ENCODE results near the gene GRK6. TPM values are rescaled to one million over a fixed set of nuclear protein-coding genes. Genes with fewer than 3 reads are reported as not detected.

Gene GRK6
- 28.7 TPM for total RNA-seq

DNA sequence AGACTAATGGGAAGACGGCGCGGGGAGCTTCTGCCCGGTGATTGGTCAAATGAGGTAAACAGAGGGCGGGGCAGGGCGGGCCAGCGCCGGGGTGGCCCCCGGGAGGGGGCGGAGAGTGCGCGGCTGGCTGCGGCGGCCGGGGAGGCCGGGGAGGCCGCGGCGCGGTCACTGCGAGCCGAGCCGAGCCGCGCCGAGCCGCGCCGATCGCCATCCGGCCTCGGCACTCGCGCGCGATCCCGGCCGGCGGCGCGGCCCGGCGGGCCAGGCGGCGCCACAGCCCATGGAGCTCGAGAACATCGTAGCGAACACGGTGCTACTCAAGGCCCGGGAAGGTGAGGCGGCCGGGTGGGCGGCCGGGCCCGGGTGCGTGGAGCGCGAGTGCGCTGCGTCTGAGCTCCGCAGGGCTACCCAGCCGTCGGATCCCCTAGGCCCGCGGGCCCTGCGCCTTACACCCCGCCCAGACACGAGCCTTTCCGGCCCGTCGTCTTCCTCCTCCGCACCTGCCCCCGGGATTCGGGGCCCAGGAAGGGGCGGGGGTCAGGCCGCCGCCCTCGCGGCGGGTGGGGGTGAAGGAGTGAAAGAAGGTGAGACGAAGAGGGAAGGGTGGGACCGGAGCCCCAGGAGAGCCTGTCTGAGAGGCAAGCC lies at the start of gene GRK6:
GRK6 (plus strand) TSS at position 111 of the 645 bp plus-strand sequence; CDS start at position 281, 170 bp downstream.
- Histone ChIP-seq H3K27me3 (no peaks in the 10 kb centered on the region), H3K27ac (peak within 1 kb of the TSS; percentile 93), H3K4me1 (peaks cover 55% of the 10 kb centered on the region), H3K36me3 (no peaks in the 10 kb centered on the region), H3K9me3 (no peaks in the 10 kb centered on the region), H3K4me3 (peak within 1 kb of the TSS; percentile 89 to 95)
- no peak for TF ChIP-seq POLR2AphosphoS5 (IDR thresholded peaks at IDR 0.05; ENCODE audit: insufficient read depth in 1 of 2, low read depth in 1 of 2)
- TF ChIP-seq POLR2A (IDR thresholded peaks at IDR 0.05): peak in 1 of 2 donors; percentile 69
- TF ChIP-seq CTCF (IDR thresholded peaks at IDR 0.05): no peak
- intact Hi-C loops (cut with DNase I): no loop called here
- DNase-seq (ENCODE audit: extremely low spot score in 2 of 2): no peak

DNA sequence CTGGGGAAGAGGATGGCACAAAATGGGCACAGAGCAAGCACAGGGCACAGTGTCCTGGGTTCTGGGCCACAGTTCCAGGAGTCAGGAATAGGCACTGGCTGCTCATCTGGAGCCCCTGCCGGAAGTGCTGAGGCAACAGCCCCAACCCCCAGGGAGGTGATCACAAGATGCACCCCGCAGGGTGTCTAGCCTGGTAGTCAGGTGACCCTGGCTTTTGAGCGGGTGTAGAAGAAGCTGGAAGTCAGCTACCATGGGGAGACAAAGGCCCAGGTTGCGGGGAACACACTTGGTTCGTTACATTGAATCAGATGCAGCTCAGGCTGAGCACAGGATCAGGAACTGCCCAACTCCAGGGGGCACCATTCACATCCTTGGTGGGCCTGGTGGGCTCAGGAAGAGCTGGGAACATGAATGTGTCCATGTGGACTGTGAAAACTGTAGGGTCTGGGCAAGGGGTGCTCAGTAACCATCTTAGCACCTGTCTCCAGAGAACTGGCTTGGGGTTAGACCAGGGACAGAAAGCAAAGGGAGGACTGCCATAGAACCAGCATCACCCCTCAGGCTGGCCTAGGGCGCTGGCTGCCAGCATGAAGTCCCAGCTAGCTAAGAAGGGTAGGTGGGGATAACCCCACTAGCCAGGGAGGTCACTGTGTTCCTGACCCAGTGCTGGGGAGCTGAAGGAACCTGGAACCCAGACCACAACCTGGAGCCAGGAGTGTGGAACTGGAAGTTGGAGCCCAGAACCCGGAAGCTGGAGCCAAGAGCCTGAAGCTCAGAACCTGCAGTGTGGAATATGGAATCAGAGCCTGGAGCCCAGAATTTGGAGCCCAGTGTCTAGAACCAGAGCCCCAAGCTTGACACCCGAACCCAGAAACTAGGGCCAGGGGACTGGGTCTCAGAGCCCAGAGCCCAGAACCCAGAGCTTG lies 48.4 kb upstream of the GRK6 start:
- no peak for TF ChIP-seq POLR2A (IDR thresholded peaks at IDR 0.05)
- no peak for TF ChIP-seq POLR2AphosphoS5 (IDR thresholded peaks at IDR 0.05; ENCODE audit: insufficient read depth in 1 of 2, low read depth in 1 of 2)
- no peak for TF ChIP-seq CTCF (IDR thresholded peaks at IDR 0.05)
- H3K27ac ChIP-seq: no peak overlapping the region
- H3K36me3 ChIP-seq: no peaks in the 10 kb centered on the region

DNA sequence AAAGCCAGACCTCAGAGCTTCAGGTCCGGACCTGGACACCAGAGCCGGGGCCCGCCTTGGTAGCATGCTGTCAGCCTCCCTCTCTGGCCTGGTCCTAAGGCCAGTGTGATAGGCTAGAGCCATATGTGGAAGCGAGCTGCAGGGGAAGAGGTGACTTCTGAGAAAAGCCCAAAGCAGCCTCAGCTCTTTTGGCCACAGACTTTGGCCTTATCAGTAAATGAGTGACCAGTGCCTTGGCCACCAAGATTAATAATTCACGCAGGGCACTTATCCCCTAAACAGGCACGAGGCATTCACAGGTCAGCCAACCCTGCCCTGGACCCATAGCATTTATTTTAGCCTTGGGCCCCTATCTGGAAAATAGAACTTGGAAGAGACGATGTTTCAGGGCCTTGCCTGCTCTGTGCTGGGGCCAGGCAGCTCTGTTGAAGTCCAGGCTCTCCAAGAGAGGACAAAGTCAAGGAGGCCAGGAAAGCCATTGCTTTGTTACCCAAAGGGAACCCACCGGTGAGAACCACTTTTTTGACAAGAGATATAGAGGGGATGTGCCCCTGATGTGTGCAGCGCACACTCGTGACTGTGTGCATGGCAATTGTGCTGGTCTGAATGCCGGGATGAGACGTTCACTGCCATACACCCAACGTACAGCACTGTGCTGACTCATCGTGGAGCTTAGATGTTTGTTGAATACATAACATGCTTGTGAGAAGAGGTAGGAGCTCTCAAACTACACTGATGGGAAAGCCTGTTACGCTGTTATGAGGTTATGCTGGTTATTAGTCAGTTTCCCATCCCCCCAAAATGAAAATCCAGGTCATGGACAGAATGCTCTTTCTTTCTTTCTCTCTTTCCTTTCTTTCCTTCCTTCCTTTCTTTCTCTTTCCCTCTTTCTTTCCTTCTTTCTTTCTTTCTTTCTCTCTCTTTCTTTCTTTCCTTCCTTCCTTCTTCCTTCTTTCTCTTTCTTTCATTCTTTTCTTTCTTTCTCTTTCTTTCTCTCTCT lies 47.3 kb upstream of the GRK6 start:
- no peak overlapping the region for H3K4me3 ChIP-seq
- no peak overlapping the region for H3K27ac ChIP-seq
- DNase-seq (ENCODE audit: extremely low spot score in 2 of 2): no peak
- peaks cover 8% of the 10 kb centered on the region for H3K4me1 ChIP-seq
- intact Hi-C loops (cut with DNase I): no loop called here
- no peaks in the 10 kb centered on the region for H3K27me3 ChIP-seq
- H3K9me3 ChIP-seq: no peaks in the 10 kb centered on the region
- no peaks in the 10 kb centered on the region for H3K36me3 ChIP-seq
- TF ChIP-seq CTCF (IDR thresholded peaks at IDR 0.05): no peak
- no peak for TF ChIP-seq POLR2A (IDR thresholded peaks at IDR 0.05)
- no peak for TF ChIP-seq POLR2AphosphoS5 (IDR thresholded peaks at IDR 0.05; ENCODE audit: insufficient read depth in 1 of 2, low read depth in 1 of 2)

More for the DNA sequence above, 48.4 kb upstream of the GRK6 start:
- peaks cover 16% of the 10 kb centered on the region for H3K4me1 ChIP-seq
- intact Hi-C loops (cut with DNase I): no loop called here
- no peak for DNase-seq (ENCODE audit: extremely low spot score in 2 of 2)
- no peaks in the 10 kb centered on the region for H3K27me3 ChIP-seq
- no peaks in the 10 kb centered on the region for H3K9me3 ChIP-seq
- no peak overlapping the region for H3K4me3 ChIP-seq

GRCh38 chr5:177380805-177381126 lies 45.7 kb upstream of the GRK6 start:
- Histone ChIP-seq H3K9me3 (no peaks in the 10 kb centered on the region), H3K27me3 (no peaks in the 10 kb centered on the region), H3K27ac (no peak overlapping the region), H3K4me3 (no peak overlapping the region), H3K36me3 (no peaks in the 10 kb centered on the region), H3K4me1 (peaks cover 10% of the 10 kb centered on the region)
- no peak for TF ChIP-seq CTCF (IDR thresholded peaks at IDR 0.05)
- no peak for TF ChIP-seq POLR2A (IDR thresholded peaks at IDR 0.05)
- TF ChIP-seq POLR2AphosphoS5 (IDR thresholded peaks at IDR 0.05; ENCODE audit: insufficient read depth in 1 of 2, low read depth in 1 of 2): no peak
- intact Hi-C loops (cut with DNase I): no loop called here
- DNase-seq (ENCODE audit: extremely low spot score in 2 of 2): no peak

Data from vagina (tissue), 2 donors.